OCI-M1 (cell line): ENCODE data around the gene SPRR1B.
"Not testable (repeated sequence)": the region's sequence is repeated elsewhere in the genome, so short reads cannot be mapped to it uniquely, and the experiment has no call there.

ENCODE experiments used
- DNase-seq: peaks from one replicate; lab custom pipeline; 2025; lab: John Stamatoyannopoulos, UW

The SPRR1B gene, protein sequence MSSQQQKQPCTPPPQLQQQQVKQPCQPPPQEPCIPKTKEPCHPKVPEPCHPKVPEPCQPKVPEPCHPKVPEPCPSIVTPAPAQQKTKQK

DNA sequence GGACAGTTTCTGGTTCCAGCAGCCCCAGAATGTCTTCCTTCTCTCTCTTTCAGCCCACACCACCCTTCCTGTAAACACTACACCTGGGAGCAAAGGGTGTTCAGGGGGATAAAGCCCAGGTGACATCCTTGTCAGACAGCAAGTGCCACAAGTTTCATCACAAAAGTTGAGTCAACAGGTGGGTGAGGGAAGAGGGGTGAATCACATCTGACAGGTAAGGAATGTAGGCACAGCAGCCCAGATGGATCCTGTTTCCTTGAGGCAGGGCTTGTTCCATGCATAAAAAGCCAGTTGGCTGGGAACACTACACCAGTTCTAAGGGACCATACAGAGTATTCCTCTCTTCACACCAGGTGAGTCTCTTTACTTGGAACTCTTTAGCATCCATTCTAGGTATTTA is at the start of gene SPRR1B:
Gene SPRR1B (plus strand): TSS at position 309 of the 400 bp plus-strand sequence. CDS start 1,143 bp downstream, outside the sequence.
- DNase-seq = no peak

GRCh38 chr1:152982076-152982475 is 48.9 kb upstream of the SPRR1B start:
- DNase-seq = no peak

- no peak for DNase-seq
These were observed 47.8 kb upstream of the SPRR1B start for GRCh38 chr1:152983234-152983633.

DNA sequence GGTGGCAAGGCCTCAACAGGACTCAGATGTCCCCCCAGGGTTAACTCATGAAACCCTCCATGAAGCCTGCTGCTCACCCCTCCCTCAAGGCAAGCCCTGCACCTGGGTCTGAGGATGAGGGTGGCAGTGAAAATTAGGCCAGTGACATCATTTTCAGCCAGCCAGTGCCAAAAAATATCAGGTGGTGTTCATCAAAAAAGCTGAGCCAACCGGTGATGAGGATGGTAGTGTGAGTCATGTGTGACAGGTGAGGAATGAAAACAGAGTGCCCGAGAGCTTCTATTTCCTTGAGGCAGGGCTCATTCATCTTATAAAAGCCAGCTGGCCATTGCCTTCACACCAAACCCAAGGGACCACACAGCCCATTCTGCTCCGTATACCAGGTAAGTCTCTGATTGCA is 47.3 kb upstream of the SPRR1B start, which contains the start of gene SPRR1A:
Gene SPRR1A (plus strand): TSS at position 339 of the 400 bp plus-strand sequence. CDS start 1,150 bp downstream, outside the sequence.
- DNase-seq = no peak

DNA sequence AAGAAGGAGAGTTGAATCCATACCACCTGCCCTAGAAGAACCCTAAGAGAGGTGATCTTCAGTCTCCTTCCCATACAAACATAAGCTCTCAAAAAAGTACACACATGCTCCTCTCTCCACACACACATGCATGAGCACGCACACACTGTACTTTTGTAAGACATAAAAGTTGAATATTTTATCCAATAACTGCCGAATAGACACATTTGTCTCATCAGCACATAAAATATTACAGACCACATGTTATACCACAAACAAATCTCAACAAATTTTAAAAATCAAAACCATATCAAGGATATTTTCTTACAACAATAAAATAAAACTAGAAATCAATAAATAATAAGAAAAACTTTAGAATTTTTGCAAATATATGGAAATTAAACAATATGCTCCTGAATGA is 44.4 kb upstream of the SPRR1B start:
- no peak for DNase-seq

- DNase-seq = no peak
These were observed 37.8 kb upstream of the SPRR1B start for GRCh38 chr1:152993186-152993585.

DNA sequence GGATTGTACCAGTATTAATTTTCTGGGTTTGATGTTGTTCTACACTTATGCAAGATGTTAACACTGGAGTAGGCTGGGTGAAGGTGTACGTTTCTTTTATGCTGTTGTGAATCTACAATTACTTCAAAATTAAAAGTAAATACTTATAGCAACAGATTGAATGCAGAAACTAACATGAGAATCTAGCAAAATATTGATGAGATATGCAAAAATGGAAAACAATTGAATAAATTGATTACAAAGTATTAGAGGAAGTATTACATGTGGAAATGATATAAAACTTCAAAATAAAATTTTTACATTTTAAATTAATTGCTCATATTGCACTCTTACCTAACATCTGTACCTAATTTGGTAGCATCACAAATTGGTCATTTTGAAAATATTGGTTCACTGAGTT is 35.2 kb upstream of the SPRR1B start:
- no peak for DNase-seq

- DNase-seq = no peak
These were observed 34.2 kb upstream of the SPRR1B start for GRCh38 chr1:152996633-152997400.

DNA sequence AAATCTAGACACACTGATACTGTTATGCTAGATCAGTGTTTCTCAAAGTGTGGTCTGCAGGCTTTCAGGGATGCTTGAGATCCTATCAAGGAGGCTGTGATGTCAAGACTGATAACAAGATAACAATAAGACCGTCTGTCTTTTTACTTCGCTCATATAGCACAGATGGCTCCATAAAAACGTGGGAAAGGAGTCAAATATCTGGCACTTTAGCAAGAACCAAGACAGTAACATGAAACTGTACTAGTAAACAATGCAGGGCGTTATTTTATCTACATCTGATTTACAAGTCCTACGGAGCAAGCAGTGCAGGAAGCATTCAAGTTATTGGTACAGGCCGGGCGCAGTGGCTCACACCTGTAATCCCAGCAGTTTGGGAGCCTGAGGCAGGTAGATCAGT is 33.1 kb upstream of the SPRR1B start:
- DNase-seq = no peak

GRCh38 chr1:152998476-152998875 is 32.5 kb upstream of the SPRR1B start:
- DNase-seq = no peak

DNA sequence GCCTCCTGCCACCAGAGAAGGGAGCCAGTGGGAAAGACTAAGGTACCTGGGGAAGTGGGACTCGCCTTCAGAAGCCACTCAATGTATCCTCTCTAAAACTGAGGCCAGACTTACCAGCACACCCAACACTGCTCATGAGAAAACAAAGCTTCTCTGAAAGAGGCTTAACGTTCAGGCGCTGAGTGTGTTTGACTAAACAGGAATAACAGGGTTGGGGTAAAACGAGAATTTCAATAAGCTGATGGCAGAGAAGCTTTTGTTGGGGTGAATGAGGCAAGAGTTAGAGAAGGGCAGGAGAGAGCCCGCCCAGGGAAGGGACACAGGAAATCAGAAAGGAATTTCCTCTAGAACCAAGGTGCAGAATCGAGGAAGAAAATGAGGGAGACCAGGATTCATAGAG is 31.2 kb upstream of the SPRR1B start:
- no peak for DNase-seq

GRCh38 chr1:153000294-153000693 is 30.7 kb upstream of the SPRR1B start:
- DNase-seq = no peak

DNA sequence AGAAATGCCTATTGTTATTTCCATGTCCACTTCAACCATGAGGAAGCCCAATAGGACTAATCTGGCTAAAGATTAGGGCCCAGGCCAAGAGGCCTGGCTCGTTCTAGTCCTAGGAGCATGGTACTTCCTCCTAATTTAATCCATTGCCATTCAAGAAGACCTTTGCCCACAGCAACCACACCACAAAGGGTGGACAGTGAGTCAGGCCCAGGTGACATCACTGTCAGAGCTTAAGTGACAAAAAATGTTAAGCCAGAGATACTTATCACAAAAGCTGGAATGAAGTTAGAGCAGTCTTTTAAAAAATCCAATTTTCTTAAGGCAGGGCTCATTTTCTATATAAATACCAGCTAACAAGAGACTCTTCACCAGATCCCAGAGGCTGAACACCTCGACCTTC is 29.6 kb upstream of the SPRR1B start, which contains the start of gene SPRR3:
Gene SPRR3 (plus strand): TSS at position 368 of the 400 bp plus-strand sequence. CDS start 1,272 bp downstream, outside the sequence.
- peak; percentile 71 for DNase-seq

- DNase-seq = not testable (repeated sequence)
These were observed 19.7 kb upstream of the SPRR1B start for GRCh38 chr1:153011235-153011758.

DNA sequence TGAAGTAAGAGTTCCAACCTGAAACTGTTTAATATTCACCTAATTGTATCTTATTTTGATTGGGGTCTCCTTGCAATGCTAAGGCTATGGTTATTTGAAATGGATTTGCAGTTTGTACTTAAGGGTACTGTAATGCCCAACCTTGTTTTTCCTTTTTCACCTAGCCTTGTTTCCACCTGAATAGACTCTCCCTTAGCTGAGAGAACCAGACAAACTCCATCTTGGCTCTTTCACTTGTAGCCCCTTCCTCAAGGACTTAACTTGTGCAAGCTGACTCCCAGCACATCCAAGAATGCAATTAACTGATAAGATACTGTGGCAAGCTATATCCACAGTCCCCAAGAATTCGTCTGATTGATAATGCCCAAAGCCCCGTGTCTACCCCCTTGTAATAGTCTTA is 9.2 kb upstream of the SPRR1B start:
- not testable (repeated sequence) for DNase-seq

- DNase-seq = peak; percentile 71
These were observed 8.7 kb upstream of the SPRR1B start for GRCh38 chr1:153022340-153022739.

GRCh38 chr1:153023109-153023508 is 7.9 kb upstream of the SPRR1B start:
- no peak for DNase-seq

DNA sequence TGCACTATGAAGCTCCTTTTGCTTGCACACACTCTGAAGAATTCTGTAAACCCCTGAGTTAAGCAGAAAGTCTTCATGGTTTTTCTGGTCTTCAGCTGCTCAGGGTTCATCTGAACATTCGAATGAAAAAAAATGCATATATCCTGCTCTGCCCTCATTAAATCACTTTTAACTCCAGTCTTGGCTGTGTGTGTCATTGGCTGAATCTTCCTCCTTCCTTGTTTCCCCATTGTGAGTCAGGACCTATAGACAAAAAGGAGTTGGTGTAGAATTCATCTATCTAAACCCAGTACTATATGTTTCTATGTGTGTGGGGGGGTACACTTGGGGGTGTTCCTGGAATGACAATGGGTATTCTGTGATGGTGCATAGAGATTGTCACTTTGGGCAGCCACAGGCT is 6.6 kb upstream of the SPRR1B start:
- DNase-seq = no peak

DNA sequence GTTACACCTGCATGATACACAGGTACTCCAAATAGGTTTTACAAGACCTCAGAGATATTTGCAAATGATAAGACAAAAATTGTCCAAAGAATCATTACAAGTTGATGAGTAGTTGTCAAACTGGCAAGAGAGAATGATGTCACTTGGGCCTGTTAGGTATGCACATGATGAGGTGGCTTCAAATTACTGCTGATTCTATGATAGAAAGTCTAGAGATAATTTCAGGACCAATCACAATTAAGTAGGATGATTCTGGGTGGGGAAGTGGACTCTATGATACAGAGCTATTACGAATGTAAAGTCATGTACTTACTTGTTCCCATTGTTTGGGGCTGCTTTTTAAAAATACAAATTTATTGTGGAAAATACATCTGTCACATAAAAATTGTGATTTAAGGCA is 5.2 kb upstream of the SPRR1B start:
- no peak for DNase-seq

- DNase-seq = no peak
These were observed 2.2 kb upstream of the SPRR1B start for GRCh38 chr1:153028766-153029165.

GRCh38 chr1:153032073-153032472 is 1.1 kb downstream of the SPRR1B start:
- DNase-seq = no peak

DNA sequence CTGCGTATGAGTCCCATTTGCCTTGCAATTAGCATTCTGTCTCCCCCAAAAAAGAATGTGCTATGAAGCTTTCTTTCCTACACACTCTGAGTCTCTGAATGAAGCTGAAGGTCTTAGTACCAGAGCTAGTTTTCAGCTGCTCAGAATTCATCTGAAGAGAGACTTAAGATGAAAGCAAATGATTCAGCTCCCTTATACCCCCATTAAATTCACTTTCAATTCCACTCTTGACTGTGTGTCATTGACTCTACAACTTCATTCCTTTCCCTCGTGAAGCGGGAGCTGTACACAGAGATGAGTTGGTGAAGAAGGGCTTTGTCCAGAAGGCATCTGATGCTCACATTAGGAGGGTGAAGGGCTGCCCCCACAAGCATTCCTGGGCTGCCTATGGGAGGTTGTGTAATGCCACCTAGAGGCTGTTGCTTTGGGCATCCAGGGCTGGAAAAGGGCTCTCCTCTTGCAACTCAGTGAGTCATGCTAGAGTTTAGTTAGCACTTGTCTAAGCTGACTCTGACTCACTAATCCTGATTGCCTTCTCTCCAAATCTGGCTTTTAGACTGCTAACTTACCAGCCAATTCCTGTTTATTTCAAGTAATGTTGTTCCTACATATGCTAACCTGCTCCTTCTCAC is 1.8 kb downstream of the SPRR1B start:
- DNase-seq = peak; percentile 66

DNA sequence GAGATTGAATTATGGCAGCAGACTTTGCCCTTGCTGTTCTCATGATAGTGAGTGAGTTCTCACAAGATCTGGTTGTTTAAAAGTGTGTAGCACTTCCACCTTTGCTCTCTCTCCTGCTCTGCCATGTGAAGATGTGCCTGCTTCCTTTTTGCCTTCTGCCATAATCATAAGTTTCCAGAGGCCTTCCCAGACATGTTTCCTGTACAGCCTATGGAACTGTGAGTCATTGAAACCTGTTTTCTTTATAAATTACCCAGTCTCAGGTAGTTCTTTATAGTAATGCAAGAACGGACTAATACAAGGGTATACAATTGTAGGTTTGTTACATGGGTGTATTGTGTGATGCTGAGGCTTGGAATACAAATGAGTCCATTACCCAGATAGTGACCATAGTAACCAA is 4.2 kb downstream of the SPRR1B start:
- no peak for DNase-seq
